Measurements from ENCODE around the gene BRD4. TPM values are rescaled to one million over a fixed set of nuclear protein-coding genes. Genes with fewer than 3 reads are reported as not detected.

Gene BRD4
- polyA plus RNA-seq, 3 donors = 3.7 to 19.2 (median 4.2) TPM

- no peak for TF ChIP-seq CTCF (IDR thresholded peaks at IDR 0.05)
- Mint-ChIP-seq H3K9me3 (no peaks in the 10 kb centered on the region), H3K36me3 (peaks cover 10 to 11% of the 10 kb centered on the region in 2 donors), H3K27me3 (ENCODE audit: low read depth in 3 of 3) (peaks cover 0 to 3% (median 1%) of the 10 kb centered on the region in 3 donors), H3K4me3 (no peak overlapping the region), H3K4me1 (peaks cover 81% of the 10 kb centered on the region), H3K27ac (peak overlapping the region in 6 of 7 donors; percentile 33 to 93 (median 77))
- 85% methylated on average over 4 of the region's 6 CpGs for WGBS (ENCODE audit: insufficient coverage)
- Histone ChIP-seq H3K36me3 (replicated peaks in 1 of 2; ENCODE audit: control insufficient read depth in 1 of 2, insufficient read depth in 2 of 2, low read length in 2 of 2) (no peaks in the 10 kb centered on the region), H3K9ac (ENCODE audit: insufficient read depth, low read length, poor library complexity, severe bottlenecking) (no peak overlapping the region), H3K27ac (ENCODE audit: low read depth in 1 of 2, low read length in 2 of 2) (peak overlapping the region; percentile 37 to 84), H3K9me3 (replicated peaks in 1 of 2; ENCODE audit: control insufficient read depth in 1 of 2, insufficient read depth in 1 of 2, low read length in 2 of 2) (no peaks in the 10 kb centered on the region), H3K27me3 (ENCODE audit: control insufficient read depth in 2 of 2, insufficient read depth in 2 of 2, low read length in 2 of 2) (no peaks in the 10 kb centered on the region), H3K4me3 (replicated peaks in 1 of 3; ENCODE audit: low read depth in 2 of 3, low read length in 3 of 3) (no peak overlapping the region), H4K20me1 (ENCODE audit: insufficient read depth, low read length) (peaks cover 100% of the 10 kb centered on the region), H3K4me1 (ENCODE audit: control insufficient read depth in 1 of 2, insufficient read depth in 2 of 2, low read length in 2 of 2) (peaks cover 71 to 81% of the 10 kb centered on the region in 2 donors), H3K79me2 (ENCODE audit: insufficient read depth, low read length) (peaks cover 100% of the 10 kb centered on the region), H3K4me2 (replicated peaks; ENCODE audit: extremely low read depth, low read length, poor library complexity, severe bottlenecking) (no peak overlapping the region), H2AFZ (ENCODE audit: insufficient read depth, low read depth, low read length, poor library complexity, severe bottlenecking) (no peak overlapping the region)
- no peak for DNase-seq
- intact Hi-C loops (cut with micrococcal nuclease) = no loop called here
Observed at GRCh38 chr19:15324791-15325519, 7.4 kb downstream of the BRD4 start.

- H3K27me3 ChIP-seq (ENCODE audit: control insufficient read depth in 2 of 2, insufficient read depth in 2 of 2, low read length in 2 of 2) = no peaks in the 10 kb centered on the region
- intact Hi-C loops (cut with micrococcal nuclease) = no loop called here
- H3K4me3 ChIP-seq (replicated peaks in 1 of 3; ENCODE audit: low read depth in 2 of 3, low read length in 3 of 3) = peak overlapping the region in 1 of 3 experiments; percentile 14
- WGBS (ENCODE audit: insufficient coverage) = 45% methylated on average over 4 of the region's 5 CpGs
- Mint-ChIP-seq H3K4me1 (peaks cover 80% of the 10 kb centered on the region), H3K9me3 (no peaks in the 10 kb centered on the region), H3K27ac (peak overlapping the region; percentile 80 to 93 (median 91)), H3K4me3 (peak overlapping the region; percentile 42 to 44), H3K36me3 (peaks cover 7 to 11% of the 10 kb centered on the region in 2 donors), H3K27me3 (ENCODE audit: low read depth in 3 of 3) (peaks cover 0 to 3% (median 1%) of the 10 kb centered on the region in 3 donors)
- H3K4me2 ChIP-seq (replicated peaks; ENCODE audit: extremely low read depth, low read length, poor library complexity, severe bottlenecking) = peak overlapping the region; percentile 8
- H2AFZ ChIP-seq (ENCODE audit: insufficient read depth, low read depth, low read length, poor library complexity, severe bottlenecking) = no peak overlapping the region
- H3K9ac ChIP-seq (ENCODE audit: insufficient read depth, low read length, poor library complexity, severe bottlenecking) = peak overlapping the region; percentile 30
- peak overlapping the region; percentile 60 to 84 for H3K27ac ChIP-seq (ENCODE audit: low read depth in 1 of 2, low read length in 2 of 2)
- TF ChIP-seq CTCF (IDR thresholded peaks at IDR 0.05) = no peak
- peaks cover 71 to 77% of the 10 kb centered on the region in 2 donors for H3K4me1 ChIP-seq (ENCODE audit: control insufficient read depth in 1 of 2, insufficient read depth in 2 of 2, low read length in 2 of 2)
- no peaks in the 10 kb centered on the region for H3K9me3 ChIP-seq (replicated peaks in 1 of 2; ENCODE audit: control insufficient read depth in 1 of 2, insufficient read depth in 1 of 2, low read length in 2 of 2)
- peaks cover 100% of the 10 kb centered on the region for H4K20me1 ChIP-seq (ENCODE audit: insufficient read depth, low read length)
- no peaks in the 10 kb centered on the region for H3K36me3 ChIP-seq (replicated peaks in 1 of 2; ENCODE audit: control insufficient read depth in 1 of 2, insufficient read depth in 2 of 2, low read length in 2 of 2)
- H3K79me2 ChIP-seq (ENCODE audit: insufficient read depth, low read length) = peaks cover 100% of the 10 kb centered on the region
- DNase-seq = peak; percentile 69 to 84 (median 77)
Observed at GRCh38 chr19:15323496-15324235, 8.7 kb downstream of the BRD4 start.
